HepG2 (cell line): ENCODE data around the gene BCKDHA. TPM values are rescaled to one million over a fixed set of nuclear protein-coding genes. Genes with fewer than 3 reads are reported as not detected.

Experiments
- CBFB ChIP-seq: sonication (generic); formaldehyde crosslinking; IDR thresholded peaks from 2 replicates; pipeline ENCODE4 v1.4.0; 2020; ENCODE audit warnings: missing genetic modification reagents
- CEBPG ChIP-seq: IDR thresholded peaks from 2 replicates; pipeline ENCODE4 v1.6.1; 2016
- DMAP1 ChIP-seq: IDR thresholded peaks from 2 replicates; pipeline ENCODE4 v1.6.1; 2016
- EZH2 ChIP-seq: conservative IDR thresholded peaks from 2 replicates; pipeline ENCODE4 v1.6.1; 2012; ENCODE audit warnings: mild to moderate bottlenecking, low read depth, low read length, moderate library complexity
- GTF3A ChIP-seq: sonication (generic); formaldehyde crosslinking; conservative IDR thresholded peaks from 2 replicates; pipeline ENCODE4 v1.4.0; 2020; ENCODE audit warnings: mild to moderate bottlenecking, missing genetic modification reagents
- HCFC1 ChIP-seq: fragments of 150-350 bp; IDR thresholded peaks from 2 replicates; pipeline ENCODE4 v1.6.1; 2014; ENCODE audit warnings: low read depth, low read length
- HES4 ChIP-seq: sonication (generic); formaldehyde crosslinking; IDR thresholded peaks from 2 replicates; pipeline ENCODE4 v1.9.0; 2021; ENCODE audit warnings: mild to moderate bottlenecking, missing genetic modification reagents, borderline replicate concordance
- HMGXB4 ChIP-seq, 2 experiments: sonication (generic) in 1 of 2; formaldehyde crosslinking in 1 of 2; IDR thresholded peaks; 2 replicates each; pipeline versions ENCODE4 v1.4.0 to v1.6.1; 2018 to 2020; ENCODE audit warnings: missing genetic modification reagents in 2 of 2, borderline replicate concordance in 1 of 2, low read depth in 1 of 2, mild to moderate bottlenecking in 1 of 2, missing biosample characterization in 1 of 2
- KDM5A ChIP-seq: fragments of 200-600 bp; sonication (generic); IDR thresholded peaks from 2 replicates; pipeline ENCODE4 v1.7.0; 2018; ENCODE audit warnings: antibody characterized with exemption, mild to moderate bottlenecking, low read length, borderline replicate concordance
- KLF9 ChIP-seq: IDR thresholded peaks from 2 replicates; pipeline ENCODE4 v1.6.1; 2016; ENCODE audit warnings: low read depth
- MAFF ChIP-seq: IDR thresholded peaks from 2 replicates; pipeline ENCODE4 v1.6.1; 2011; ENCODE audit warnings: low read depth, low read length, improper control_type of control experiment
- MTF2 ChIP-seq: sonication (generic); formaldehyde crosslinking; IDR thresholded peaks from 2 replicates; pipeline ENCODE4 v1.5.0; 2020; ENCODE audit warnings: missing genetic modification reagents, borderline replicate concordance
- NFKBIZ ChIP-seq: IDR thresholded peaks from 2 replicates; pipeline ENCODE4 v1.6.1; 2018; ENCODE audit warnings: missing genetic modification reagents, missing compliant biosample characterization
- NFYC ChIP-seq: IDR thresholded peaks from 2 replicates; pipeline ENCODE4 v1.6.1; 2016; ENCODE audit warnings: missing genetic modification reagents, missing compliant biosample characterization
- SRF ChIP-seq: IDR thresholded peaks from 2 replicates; pipeline ENCODE4 v1.6.1; 2011; ENCODE audit warnings: mild to moderate bottlenecking, low read depth, low read length, moderate library complexity
- TEAD2 ChIP-seq: sonication (generic); formaldehyde crosslinking; IDR thresholded peaks from 2 replicates; pipeline ENCODE4 v1.9.0; 2021; ENCODE audit warnings: missing genetic modification reagents
- ZNF101 ChIP-seq: sonication (generic); formaldehyde crosslinking; IDR thresholded peaks from 2 replicates; pipeline ENCODE4 v1.4.0; 2020; ENCODE audit warnings: mild to moderate bottlenecking, low read depth, missing genetic modification reagents, borderline replicate concordance
- ZNF230 ChIP-seq: sonication (generic); formaldehyde crosslinking; IDR thresholded peaks from 2 replicates; pipeline ENCODE4 v1.4.0; 2020; ENCODE audit warnings: mild to moderate bottlenecking, missing genetic modification reagents
- ZNF274 ChIP-seq: sonication (generic); formaldehyde crosslinking; IDR thresholded peaks from 2 replicates; pipeline ENCODE4 v1.5.1; 2020; ENCODE audit warnings: mild to moderate bottlenecking, missing genetic modification reagents
- ZNF33A ChIP-seq: sonication (generic); formaldehyde crosslinking; IDR thresholded peaks from 2 replicates; pipeline ENCODE4 v1.5.1; 2020; ENCODE audit warnings: missing genetic modification reagents, mild to moderate bottlenecking, moderate library complexity, borderline replicate concordance
- ZNF501 ChIP-seq: sonication (generic); formaldehyde crosslinking; IDR thresholded peaks from 2 replicates; pipeline ENCODE4 v1.5.1; 2020; ENCODE audit warnings: mild to moderate bottlenecking, moderate library complexity, missing genetic modification reagents
- ZNF687 ChIP-seq: sonication (generic); formaldehyde crosslinking; IDR thresholded peaks from 2 replicates; pipeline ENCODE4 v1.5.1; 2020; ENCODE audit warnings: mild to moderate bottlenecking, missing genetic modification reagents, moderate library complexity
- ZNF83 ChIP-seq: sonication (generic); formaldehyde crosslinking; IDR thresholded peaks from 2 replicates; pipeline ENCODE4 v1.4.0; 2020; ENCODE audit warnings: missing genetic modification reagents, mild to moderate bottlenecking, borderline replicate concordance
- polyA plus RNA-seq, 8 experiments: library from polyadenylated mRNA; depleted of rRNA in 3 of 8; stranded (reverse) in 7 of 8; unstranded in 1 of 8; fragments of >200 nt; fragmentation: Illumina TruSeq in 4 of 8; extraction: Trizol in 4 of 8; gene quantifications; 2 replicates each; pipeline versions ENCODE4 v1.2.1 to v1.2.3, GENCODE V29; 2011 to 2016; ENCODE audit warnings: low read depth in 4 of 8, missing spikeins in 1 of 8, mixed read lengths in 1 of 8; ENCODE audit not compliant: insufficient read depth in 1 of 8
- total RNA-seq, 5 experiments: library from RNA; depleted of rRNA; stranded (reverse); fragments of >200 nt; fragmentation: Illumina TruSeq; extraction: Trizol; gene quantifications; 2 replicates each; pipeline ENCODE4 v1.2.3, GENCODE V29; 2016; ENCODE audit warnings: low read depth in 1 of 5

BCKDHA gene
- total and polyA plus RNA-seq, 2 of the 13 experiments (the other 11 are each of a cell fraction or from before 2014, with no cell fraction given): 11.8 to 31.5 TPM

GRCh38 chr19:41397086-41398049 is at the start of gene BCKDHA, which contains the start of gene EXOSC5 (continued):
- no peak for TF ChIP-seq ZNF101 (CRISPR knock-in tag)
- TF ChIP-seq SRF: no peak
- TF ChIP-seq HMGXB4 (CRISPR knock-in tag; IDR thresholded peaks at IDR 0.05; ENCODE audit: borderline replicate concordance in 1 of 2, low read depth in 1 of 2): 0 out of 4 replicates have a peak, but pooled peaks of 1 of the 2 experiments have one; percentile 28
- TF ChIP-seq GTF3A: no peak
- 0 out of 2 replicates have a peak, but pooled peaks have one; percentile 2 for TF ChIP-seq ZNF230 (CRISPR knock-in tag)
- 0 out of 2 replicates have a peak, but pooled peaks have one; percentile 27 for TF ChIP-seq KLF9
- TF ChIP-seq EZH2: no peak
- no peak for TF ChIP-seq MTF2
- peak; percentile 33 for TF ChIP-seq CEBPG (CRISPR knock-in tag)
- TF ChIP-seq TEAD2 (CRISPR knock-in tag): no peak
- TF ChIP-seq ZNF83 (CRISPR knock-in tag): no peak
- peak; percentile 77 for TF ChIP-seq NFYC (CRISPR knock-in tag)
- TF ChIP-seq KDM5A: peak; percentile 95
- peak; percentile 73; the same call in 1 of the 2 replicates for TF ChIP-seq HES4 (CRISPR knock-in tag)
- peak; percentile 97 for TF ChIP-seq DMAP1 (CRISPR knock-in tag)
- TF ChIP-seq HCFC1: peak; percentile 39; the same call in 1 of the 2 replicates
- TF ChIP-seq ZNF274 (CRISPR knock-in tag): 0 out of 2 replicates have a peak, but pooled peaks have one; percentile 36
- no peak for TF ChIP-seq MAFF
- peak; percentile 95 for TF ChIP-seq ZNF501 (CRISPR knock-in tag)
- TF ChIP-seq CBFB: peak; percentile 65; the same call in 1 of the 2 replicates
- TF ChIP-seq ZNF687 (CRISPR knock-in tag): peak; percentile 98
- TF ChIP-seq NFKBIZ (CRISPR knock-in tag): peak; percentile 16; the same call in 1 of the 2 replicates
- no peak for TF ChIP-seq ZNF33A (CRISPR knock-in tag)
